OCI-LY1 (cell line): Measurements from ENCODE around the gene CAMTA1.

Experiments
- H2AFZ ChIP-seq: fragments of 200-600 bp; sonication (generic), shearing (Covaris generic); 2 replicates; pipeline ENCODE4 v1.6.0; 2014; ENCODE audit warnings: antibody characterized with exemption, mild to moderate bottlenecking, low read length
- H3F3A ChIP-seq: fragments of 200-600 bp; sonication (generic), shearing (Covaris generic); 2 replicates; pipeline ENCODE4 v1.6.0; 2014; ENCODE audit warnings: mild to moderate bottlenecking, antibody characterized with exemption, low read length, moderate library complexity; ENCODE audit not compliant: insufficient read depth
- H3K27ac ChIP-seq: fragments of 200-600 bp; sonication (generic); 2 replicates; pipeline ENCODE4 v1.5.1; 2014; ENCODE audit warnings: low read length, mixed run types, mild to moderate bottlenecking, low read depth; ENCODE audit not compliant: poor library complexity, severe bottlenecking
- H3K27me3 ChIP-seq: fragments of 200-600 bp; sonication (generic); 2 replicates; pipeline ENCODE4 v1.6.0; 2014; ENCODE audit warnings: antibody characterized with exemption, mild to moderate bottlenecking, low read length, moderate library complexity; ENCODE audit not compliant: insufficient read depth
- H3K36me3 ChIP-seq: fragments of 200-600 bp; sonication (generic); 2 replicates; pipeline ENCODE4 v1.6.1; 2014; ENCODE audit warnings: mild to moderate bottlenecking, antibody characterized with exemption, low read length, moderate library complexity, mixed read lengths; ENCODE audit not compliant: insufficient read depth
- H3K4me1 ChIP-seq: fragments of 200-600 bp; sonication (generic); 2 replicates; pipeline ENCODE4 v1.5.1; 2014; ENCODE audit warnings: mild to moderate bottlenecking, low read length, moderate library complexity; ENCODE audit not compliant: insufficient read depth, severe bottlenecking
- H3K4me2 ChIP-seq: fragments of 200-600 bp; sonication (generic), shearing (Covaris generic); 2 replicates; pipeline ENCODE4 v1.6.1; 2014; ENCODE audit warnings: low read length
- H3K4me3 ChIP-seq: fragments of 200-600 bp; sonication (generic); 2 replicates; pipeline ENCODE4 v1.5.1; 2014; ENCODE audit warnings: low read length, low read depth, mild to moderate bottlenecking, mixed read lengths; ENCODE audit not compliant: poor library complexity, severe bottlenecking
- H3K79me2 ChIP-seq: fragments of 200-600 bp; shearing (Covaris generic); 2 replicates; pipeline ENCODE4 v1.6.1; 2016; ENCODE audit warnings: mixed run types, low read length, mixed read lengths; ENCODE audit not compliant: insufficient read depth
- H3K9ac ChIP-seq: fragments of 200-600 bp; sonication (generic), shearing (Covaris generic); 2 replicates; pipeline ENCODE4 v1.6.1; 2014; ENCODE audit warnings: mild to moderate bottlenecking, low read length, mixed read lengths
- H3K9me2 ChIP-seq: fragments of 200-600 bp; sonication (generic), shearing (Covaris generic); 2 replicates; pipeline ENCODE4 v1.6.1; 2014; ENCODE audit warnings: low read depth, mild to moderate bottlenecking, low read length, mixed read lengths
- H3K9me3 ChIP-seq: fragments of 200-600 bp; shearing (Covaris generic); 2 replicates; pipeline ENCODE4 v1.6.1; 2014; ENCODE audit warnings: low read length, mixed read lengths
- H4K20me1 ChIP-seq: fragments of 200-600 bp; sonication (generic), shearing (Covaris generic); 2 replicates; pipeline ENCODE4 v1.6.0; 2016; ENCODE audit warnings: mild to moderate bottlenecking, low read length; ENCODE audit not compliant: insufficient read depth
- EZH2 ChIP-seq: fragments of 200-600 bp; sonication (generic), shearing (Covaris generic); IDR thresholded peaks from 2 replicates; pipeline ENCODE4 v1.8.0; 2017; ENCODE audit warnings: borderline replicate concordance, mixed run types, mild to moderate bottlenecking, antibody characterized with exemption, low read length, moderate library complexity, mixed read lengths
- TF ChIP-seq, protein P1 (sequence below): fragments of 200-600 bp; sonication (generic), shearing (Covaris generic); IDR thresholded peaks from 2 replicates; pipeline ENCODE4 v1.5.1; 2017; ENCODE audit warnings: mild to moderate bottlenecking, antibody characterized with exemption, low read length, moderate library complexity, mixed read lengths

CAMTA1 gene

DNA sequence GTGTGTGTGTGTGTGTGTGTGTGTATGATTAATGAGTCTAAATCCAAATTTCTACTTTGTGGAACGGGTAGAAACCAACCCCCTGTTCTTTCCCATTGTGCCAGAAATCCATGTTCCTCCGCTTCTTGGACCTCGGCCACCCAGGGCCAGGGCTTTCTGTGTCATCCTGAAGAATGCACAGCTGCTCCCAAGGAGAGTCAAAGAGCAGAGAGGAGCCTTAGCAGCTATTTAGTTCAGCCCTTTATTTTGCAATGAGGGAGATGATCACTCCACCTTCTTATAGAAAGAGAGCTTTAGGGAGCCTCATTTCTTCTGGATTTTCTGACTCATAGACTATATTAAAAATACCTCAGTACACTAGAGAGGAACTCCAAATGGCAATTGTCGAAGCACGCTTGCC, 496.6 kb downstream of the CAMTA1 start:
- Histone ChIP-seq H3F3A (no peaks in the 10 kb centered on the region), H4K20me1 (no peaks in the 10 kb centered on the region), H3K4me1 (no peaks in the 10 kb centered on the region), H3K9me2 (no peaks in the 10 kb centered on the region), H2AFZ (no peak overlapping the region), H3K27ac (no peak overlapping the region), H3K4me3 (no peak overlapping the region), H3K9ac (no peak overlapping the region), H3K36me3 (no peaks in the 10 kb centered on the region), H3K79me2 (no peaks in the 10 kb centered on the region), H3K4me2 (no peak overlapping the region), H3K9me3 (no peaks in the 10 kb centered on the region), H3K27me3 (no peaks in the 10 kb centered on the region)
- TF ChIP-seq EZH2 = no peak
- TF ChIP-seq, protein P1, sequence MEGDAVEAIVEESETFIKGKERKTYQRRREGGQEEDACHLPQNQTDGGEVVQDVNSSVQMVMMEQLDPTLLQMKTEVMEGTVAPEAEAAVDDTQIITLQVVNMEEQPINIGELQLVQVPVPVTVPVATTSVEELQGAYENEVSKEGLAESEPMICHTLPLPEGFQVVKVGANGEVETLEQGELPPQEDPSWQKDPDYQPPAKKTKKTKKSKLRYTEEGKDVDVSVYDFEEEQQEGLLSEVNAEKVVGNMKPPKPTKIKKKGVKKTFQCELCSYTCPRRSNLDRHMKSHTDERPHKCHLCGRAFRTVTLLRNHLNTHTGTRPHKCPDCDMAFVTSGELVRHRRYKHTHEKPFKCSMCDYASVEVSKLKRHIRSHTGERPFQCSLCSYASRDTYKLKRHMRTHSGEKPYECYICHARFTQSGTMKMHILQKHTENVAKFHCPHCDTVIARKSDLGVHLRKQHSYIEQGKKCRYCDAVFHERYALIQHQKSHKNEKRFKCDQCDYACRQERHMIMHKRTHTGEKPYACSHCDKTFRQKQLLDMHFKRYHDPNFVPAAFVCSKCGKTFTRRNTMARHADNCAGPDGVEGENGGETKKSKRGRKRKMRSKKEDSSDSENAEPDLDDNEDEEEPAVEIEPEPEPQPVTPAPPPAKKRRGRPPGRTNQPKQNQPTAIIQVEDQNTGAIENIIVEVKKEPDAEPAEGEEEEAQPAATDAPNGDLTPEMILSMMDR = no peak

DNA sequence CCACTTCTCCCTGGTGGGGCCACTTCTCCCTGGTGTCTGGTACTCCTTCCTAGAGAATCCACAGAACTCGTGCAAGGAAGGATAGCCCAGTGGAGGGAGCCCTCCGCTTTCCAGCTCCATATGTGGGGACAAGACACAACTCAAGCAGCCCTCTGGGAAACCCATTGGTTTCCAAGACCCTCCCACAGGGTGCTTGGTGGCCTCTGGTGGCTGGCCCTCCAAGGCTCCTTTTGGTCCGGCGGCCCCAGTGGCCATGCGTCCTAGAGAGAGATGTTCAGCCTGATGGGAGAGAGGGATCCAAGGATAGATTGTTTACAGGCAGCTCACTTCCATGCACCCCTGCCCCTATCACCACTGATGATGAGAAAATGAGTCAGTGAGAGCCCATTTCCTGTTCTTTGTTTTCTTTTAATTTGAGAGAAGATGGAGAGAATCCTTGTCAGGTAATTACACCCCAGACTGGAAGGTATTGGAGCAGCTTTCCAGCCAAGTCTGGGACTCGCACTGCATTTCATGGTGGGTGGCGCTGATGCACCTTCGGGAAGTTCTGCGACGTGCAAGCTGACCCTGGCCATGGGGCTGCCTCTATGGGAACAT, 499.7 kb downstream of the CAMTA1 start:
- TF ChIP-seq, protein P1 = no peak
- no peak for TF ChIP-seq EZH2
- no peak overlapping the region for H3K27ac ChIP-seq
- no peak overlapping the region for H3K4me2 ChIP-seq

DNA sequence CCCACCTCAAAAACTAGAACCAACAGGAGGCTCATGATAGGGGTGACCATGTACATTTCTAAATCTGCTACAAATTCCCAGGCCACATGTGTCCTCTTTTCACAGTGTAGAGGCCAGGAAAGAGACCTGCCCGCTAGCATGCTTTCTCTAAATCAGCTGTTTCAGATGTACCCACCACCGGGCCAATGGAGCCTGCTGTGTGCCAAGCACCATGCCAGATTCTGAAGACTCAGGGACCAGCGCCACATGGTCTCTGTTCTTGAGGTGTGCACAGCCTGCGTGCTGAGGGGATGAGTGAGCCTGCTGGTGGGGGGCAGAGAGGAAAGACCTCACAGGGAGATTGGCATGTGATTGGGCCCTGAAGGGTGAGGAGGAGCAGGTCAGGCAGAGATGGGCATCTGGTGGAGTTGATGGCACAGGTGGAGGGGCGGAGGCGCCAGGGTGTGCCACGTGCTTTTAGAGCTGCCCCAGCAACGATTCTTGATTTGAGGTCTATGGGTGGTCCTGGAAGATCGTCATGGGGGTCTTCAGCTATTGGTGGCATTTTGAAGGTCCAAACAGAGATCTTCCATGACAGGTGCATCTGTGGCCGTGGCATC, 500.7 kb downstream of the CAMTA1 start:
- Histone ChIP-seq H3K9me2 (no peaks in the 10 kb centered on the region), H3K9me3 (no peaks in the 10 kb centered on the region), H3K36me3 (no peaks in the 10 kb centered on the region), H3F3A (no peaks in the 10 kb centered on the region), H2AFZ (no peak overlapping the region), H3K4me2 (no peak overlapping the region), H3K4me3 (no peak overlapping the region), H3K9ac (no peak overlapping the region), H3K27ac (no peak overlapping the region), H3K4me1 (no peaks in the 10 kb centered on the region), H3K79me2 (no peaks in the 10 kb centered on the region), H3K27me3 (no peaks in the 10 kb centered on the region), H4K20me1 (no peaks in the 10 kb centered on the region)
- TF ChIP-seq EZH2 = no peak
- TF ChIP-seq, protein P1 = no peak

More for the DNA sequence above, 499.7 kb downstream of the CAMTA1 start:
- H3K4me1 ChIP-seq = no peaks in the 10 kb centered on the region
- no peak overlapping the region for H2AFZ ChIP-seq
- H3K9me2 ChIP-seq = no peaks in the 10 kb centered on the region
- no peaks in the 10 kb centered on the region for H3K27me3 ChIP-seq
- no peaks in the 10 kb centered on the region for H3K79me2 ChIP-seq
- no peaks in the 10 kb centered on the region for H3K36me3 ChIP-seq
- no peaks in the 10 kb centered on the region for H4K20me1 ChIP-seq
- no peak overlapping the region for H3K9ac ChIP-seq
- no peak overlapping the region for H3K4me3 ChIP-seq
- no peaks in the 10 kb centered on the region for H3K9me3 ChIP-seq
- H3F3A ChIP-seq = no peaks in the 10 kb centered on the region
